NCI-H1048 (cell line): ENCODE results near the gene SLC7A10.
"Not testable (repeated sequence)": the region's sequence is repeated elsewhere in the genome, so short reads cannot be mapped to it uniquely, and the experiment has no call there.

Experiments
- DNase-seq: peaks from one replicate; lab custom pipeline; 2025; lab: John Stamatoyannopoulos, UW

Gene SLC7A10

DNA sequence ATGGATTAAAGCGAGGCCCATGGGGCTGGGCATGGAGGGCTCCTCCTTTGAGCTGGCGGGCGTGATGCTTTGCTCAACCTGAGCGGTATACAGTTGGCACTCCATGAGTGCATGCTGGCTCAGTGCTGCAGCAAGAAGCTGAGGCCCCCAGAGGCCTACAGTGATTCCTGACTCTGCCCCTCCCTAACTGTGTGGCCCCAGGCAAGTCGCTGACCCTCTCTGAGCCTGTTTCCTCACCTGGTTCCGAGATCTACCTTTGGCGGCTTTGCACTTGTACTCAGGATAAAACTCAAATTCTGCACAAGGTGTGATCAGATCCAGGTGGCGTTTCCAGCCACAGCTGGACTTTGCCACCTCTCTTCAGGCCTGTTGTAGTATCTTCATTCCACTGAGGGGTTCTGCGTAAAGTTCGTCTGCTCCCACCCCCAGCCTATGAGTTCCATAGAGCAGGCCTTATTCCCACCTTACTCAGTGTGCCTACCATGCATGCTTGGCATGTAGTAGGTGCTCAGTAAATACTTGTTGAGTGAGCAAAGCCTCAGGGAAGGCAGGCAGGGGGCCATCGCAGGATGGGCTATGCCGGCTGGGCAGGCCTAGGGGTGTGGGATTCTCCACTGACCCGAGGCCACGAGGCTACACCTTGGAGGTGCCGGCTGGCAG, 23.6 kb downstream of the SLC7A10 start:
- DNase-seq, result no peak

DNA sequence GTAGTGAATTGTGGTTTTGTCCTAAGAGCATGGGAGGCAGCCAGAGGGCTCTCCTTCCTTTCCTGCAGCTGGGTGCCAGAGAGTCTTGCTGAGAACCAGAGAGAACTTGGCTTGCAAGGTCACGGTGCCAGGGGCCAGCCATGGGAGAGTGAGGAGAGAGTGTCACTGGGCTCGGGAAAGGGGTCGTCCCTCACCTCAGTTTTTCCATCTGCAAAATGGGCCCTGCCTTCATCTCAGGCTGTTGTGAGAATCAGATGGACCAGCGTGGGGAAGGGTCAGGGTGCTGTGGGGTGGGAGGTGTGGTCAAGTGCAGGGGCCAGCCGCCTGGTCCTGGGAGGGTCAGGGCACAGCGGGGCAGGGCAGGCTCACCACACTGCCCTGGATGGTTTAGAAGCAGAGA, 24.2 kb downstream of the SLC7A10 start:
- DNase-seq, result no peak

DNA sequence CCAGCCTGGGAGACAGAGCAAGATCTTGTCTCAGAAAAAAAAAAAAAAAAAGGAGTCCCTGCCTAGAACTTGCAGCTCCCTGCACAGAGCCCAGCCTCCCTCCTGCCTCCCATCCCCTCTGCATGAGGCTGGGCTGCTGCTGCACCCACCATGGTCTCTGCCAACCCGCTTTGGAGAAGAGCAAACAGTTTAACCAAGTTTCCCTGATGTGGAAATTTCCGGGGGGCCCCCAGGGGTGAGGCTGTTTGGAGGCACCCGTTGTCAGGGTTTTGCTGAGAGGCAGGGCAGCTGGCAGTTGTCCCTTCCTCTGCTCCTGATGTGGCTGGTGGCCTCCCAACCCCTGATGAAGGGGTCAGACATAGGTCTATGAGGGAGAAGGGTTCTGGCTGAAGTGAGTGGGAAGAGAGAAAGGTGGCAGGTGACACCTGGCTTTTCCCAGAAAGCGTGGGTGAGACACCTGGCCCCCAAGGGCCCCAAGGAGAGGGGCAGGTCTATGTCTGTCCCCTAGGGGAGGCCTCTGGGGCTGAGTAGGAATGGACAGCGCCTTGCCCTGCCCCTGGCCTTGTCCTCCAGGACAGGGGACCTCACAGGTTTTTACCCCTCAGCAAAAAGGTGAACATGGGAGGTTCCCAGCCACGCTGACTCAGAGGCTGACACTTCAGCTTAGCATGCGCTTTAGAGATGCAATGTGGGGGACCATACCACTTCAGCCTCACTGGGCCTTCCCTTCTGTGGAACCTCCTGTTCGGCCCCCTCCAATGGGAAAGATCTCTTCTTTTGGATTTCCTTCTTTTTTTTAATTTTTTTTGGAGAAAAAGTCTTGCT, 26.0 kb downstream of the SLC7A10 start:
- DNase-seq, result no peak

DNA sequence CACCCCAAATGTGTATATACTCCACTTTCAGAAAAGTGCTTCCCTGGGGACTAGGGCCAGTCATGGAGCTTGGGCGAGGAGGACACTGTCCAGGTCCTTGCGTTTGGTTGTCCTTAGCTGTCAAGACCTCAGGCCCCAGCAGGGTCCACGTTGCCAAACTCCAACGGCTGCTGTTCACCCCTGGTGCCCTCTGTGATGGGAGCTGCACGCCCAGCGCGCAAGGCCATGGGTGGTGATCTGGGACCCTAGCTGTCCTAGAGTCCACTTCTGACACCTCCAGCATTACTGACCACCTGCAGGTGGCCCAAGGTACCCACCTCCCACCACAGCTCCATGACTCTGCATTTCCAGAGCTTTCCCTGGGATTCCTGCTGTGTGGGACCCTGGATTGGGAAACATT, 27.5 kb downstream of the SLC7A10 start:
- DNase-seq, result no peak

DNA sequence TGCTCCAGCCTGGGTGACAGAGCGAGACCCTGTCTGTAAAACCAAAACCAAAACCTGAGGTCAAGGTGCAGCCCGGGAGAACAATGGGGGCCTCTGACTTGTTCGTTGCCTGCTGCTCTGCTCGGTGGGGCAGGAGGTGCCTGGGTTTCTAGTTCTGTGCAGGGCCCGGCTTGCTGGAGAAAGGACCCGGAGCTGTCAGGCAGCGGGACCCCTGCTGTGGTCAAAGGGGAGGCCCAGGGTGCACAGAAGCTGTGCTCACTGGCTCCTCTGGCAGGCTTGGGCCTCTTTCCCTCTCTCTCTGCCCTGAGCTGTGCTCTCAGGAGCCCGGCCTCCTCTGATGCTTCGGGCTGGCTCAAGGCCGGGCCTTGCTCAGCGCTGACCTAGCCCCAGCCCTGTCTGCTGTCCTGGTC, 28.1 kb downstream of the SLC7A10 start:
- DNase-seq, result no peak

DNA sequence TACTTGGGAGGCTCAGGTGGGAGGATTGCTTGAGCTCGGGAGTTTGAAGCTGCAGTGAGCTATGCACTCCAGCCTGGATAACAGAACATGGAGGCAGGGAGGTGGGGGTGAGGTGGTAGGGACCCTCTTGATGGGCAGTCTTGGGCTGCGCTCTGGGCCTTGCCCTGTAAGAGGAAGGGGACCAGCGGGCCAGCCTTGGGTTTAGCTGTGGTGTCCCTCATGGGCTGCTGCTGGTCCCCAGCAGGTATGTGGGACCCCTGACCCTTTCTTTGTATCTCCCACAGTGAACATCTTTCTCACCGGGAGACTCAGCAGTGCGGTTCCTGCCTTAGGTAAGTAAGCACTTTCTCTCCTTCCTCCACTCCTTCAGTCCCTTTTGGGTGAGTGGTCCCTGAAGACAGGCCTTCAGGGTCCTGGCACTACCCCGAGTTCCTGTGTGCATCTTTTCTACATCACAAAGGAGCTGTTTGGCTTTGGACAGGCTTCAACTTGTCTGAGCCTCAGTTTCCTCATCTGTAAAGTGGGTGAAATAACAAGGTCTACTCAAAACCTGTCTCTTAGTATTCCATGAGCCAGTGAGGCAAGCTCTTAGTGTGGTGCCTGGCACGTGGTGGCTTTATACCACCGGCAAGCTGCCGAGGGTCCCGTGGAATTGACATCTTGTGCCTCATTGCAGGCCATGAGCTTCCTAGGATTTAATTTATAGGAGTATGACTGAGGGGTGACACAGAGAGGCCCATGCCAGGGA, 29.0 kb downstream of the SLC7A10 start:
- DNase-seq, result no peak

DNA sequence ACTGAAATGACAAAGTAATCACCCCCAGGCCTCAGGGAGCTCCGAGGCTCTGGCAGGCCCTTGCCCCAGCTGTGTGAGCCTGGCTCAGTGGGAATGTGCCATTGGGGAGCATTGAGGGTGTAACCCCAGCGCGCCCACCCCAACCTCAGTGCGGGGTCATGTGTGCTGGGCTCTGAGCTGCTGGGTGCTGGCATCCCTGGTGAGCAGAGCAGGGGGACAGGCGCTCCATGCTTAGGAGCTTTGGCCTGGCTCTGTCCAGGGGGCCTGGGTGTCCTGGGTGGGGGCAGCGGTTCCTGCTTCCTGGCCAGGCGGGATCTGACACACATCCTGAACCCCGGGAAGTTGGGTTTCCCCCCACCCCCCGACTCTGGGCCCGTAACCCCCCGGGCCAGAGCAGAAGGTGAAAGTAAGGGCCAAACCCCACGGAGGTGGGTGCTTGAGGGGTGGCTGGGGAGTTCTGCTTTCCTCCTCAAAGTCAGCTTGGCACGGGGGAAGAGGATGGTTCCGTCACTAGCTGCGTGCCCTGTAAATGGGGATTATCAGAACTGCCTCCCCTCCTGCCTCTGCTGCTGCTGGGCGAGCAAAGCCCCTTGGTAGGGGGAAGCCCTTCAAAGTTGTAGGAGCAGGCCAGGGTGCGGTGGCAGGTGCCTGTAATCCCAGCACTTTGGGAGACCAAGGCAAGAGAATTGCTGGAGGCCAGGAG, 29.9 kb downstream of the SLC7A10 start:
- no peak for DNase-seq

DNA sequence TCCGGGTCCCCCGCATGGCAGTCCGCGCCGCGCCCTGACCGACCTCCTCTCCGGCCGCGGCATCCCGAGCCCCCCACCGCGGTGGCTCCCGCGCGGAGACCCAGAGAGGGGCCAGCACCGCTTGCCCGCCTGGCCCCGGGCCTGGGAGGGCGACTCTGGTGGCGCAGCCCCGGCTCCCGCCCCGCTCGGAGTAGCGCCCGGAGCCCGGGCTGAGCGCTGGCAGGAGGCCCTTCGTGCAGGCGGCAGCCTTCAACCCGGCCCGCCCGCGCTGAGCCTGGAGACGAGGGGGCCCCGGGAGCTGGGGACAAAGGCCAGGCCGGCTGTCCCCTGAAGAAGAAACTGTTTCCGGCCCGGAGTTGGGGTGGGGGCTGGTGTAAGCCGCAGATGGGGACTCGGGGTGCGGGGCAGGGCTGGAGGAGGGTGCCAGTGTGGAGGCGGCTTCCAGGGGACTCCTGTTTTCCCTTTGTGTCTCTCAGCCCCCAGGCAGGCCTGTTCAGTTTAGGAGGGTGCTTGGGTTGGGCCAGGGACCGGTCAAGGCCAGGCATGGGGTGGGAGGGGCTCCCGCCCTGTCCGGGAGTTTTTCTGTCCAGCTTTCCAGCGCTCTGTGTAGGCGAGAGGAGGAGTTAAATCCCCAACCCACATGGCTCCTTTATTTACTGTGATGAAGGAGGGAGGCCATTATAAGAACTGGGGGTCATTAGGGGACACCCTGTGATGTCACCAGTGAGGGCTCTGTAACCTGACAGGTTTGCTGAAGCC, 30.6 kb downstream of the SLC7A10 start:
- DNase-seq, result no peak

DNA sequence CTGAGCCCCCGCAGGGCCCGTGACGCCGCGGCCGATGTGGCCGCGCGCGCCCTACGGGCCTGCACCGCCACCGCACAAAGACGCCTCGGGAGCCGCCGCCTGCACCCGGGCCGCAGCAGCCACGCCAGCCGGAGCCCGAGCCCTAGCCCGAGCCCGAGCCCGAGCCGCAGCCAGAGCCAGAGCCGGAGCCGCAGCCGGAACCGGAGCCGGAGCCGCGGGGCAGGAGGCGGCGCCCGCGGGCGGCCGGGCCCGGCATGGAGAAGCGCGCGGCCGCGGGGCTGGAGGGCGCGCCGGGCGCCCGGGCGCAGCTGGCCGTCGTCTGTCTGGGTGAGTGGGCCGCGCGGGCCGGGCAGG, 31.1 kb downstream of the SLC7A10 start:
- no peak for DNase-seq

DNA sequence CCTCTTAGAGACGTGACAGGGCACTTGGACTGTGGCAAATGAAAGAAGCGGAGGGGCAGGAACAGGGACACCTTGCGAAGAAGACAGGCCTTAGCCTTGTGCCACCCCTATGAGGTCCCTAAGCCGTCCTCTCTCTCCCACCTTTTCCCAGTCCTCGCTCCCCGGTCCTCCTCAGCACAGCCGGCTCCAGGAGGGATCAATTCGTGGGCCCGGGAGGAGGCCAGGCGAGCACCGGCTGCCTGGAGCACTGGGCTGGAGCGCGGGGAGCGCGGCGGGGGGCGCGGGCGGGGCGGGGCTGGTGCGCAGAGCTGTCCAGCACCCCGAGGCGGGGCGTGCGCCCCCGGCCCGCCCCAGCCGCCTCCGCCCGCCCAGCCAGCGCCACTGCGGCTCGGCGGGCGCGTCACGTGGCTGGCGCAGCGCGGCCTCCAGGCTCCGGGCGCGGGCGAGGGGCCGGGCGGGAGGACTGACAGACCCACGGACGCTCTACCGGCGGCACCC, 31.7 kb downstream of the SLC7A10 start, which contains the start of gene LRP3:
Gene LRP3 (plus strand): TSS at position 466 of the 498 bp plus-strand sequence. CDS start 456 bp downstream, outside the sequence.
- no peak for DNase-seq

DNA sequence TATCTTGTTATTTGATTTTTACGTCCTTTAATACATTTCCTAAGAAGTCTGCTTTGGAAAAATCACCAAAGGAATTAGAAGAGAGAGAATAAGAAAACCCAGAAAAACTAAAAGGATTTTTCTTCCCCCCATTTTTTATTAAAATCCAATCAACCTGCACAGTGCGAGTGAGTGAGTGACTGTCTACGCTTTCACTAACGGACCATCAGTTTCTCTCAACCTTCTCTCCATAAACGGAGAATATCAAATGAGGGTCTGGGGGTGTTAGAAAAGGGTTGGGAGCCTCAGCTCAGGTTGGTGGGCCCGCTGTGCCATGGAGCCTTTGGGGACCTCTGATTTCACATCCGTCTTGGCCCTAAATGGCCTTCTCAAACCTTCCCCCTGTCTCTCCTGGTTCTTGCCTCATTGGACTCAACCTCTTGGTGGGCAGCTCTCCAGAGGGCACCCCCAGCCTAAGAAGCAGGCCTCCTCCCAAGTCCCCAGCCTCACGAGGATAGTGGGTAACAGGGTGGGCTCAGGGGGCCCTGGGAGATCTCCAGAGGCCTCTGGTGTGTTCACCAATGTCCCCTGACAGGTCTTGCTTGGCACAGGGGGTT, 32.3 kb downstream of the SLC7A10 start:
- no peak for DNase-seq

DNA sequence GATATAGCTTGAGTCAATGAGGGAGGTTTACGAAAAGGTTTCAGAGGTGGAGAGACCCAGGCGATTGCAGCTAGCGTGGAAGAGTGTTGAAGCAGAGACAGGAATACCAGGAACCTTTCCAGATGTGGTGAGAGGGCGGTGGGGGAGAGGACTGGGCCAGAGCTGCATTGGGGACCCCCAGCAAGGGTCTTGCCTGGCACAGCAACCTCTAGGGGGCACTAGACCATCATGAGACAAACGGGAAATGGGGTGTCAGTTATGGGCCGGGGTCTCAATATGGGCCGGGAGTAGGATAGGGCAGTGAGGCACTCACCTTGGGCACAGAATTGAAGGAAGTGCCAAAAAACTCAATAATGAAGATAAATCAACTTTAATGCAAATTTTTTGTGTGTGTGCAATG, 33.6 kb downstream of the SLC7A10 start:
- no peak for DNase-seq

DNA sequence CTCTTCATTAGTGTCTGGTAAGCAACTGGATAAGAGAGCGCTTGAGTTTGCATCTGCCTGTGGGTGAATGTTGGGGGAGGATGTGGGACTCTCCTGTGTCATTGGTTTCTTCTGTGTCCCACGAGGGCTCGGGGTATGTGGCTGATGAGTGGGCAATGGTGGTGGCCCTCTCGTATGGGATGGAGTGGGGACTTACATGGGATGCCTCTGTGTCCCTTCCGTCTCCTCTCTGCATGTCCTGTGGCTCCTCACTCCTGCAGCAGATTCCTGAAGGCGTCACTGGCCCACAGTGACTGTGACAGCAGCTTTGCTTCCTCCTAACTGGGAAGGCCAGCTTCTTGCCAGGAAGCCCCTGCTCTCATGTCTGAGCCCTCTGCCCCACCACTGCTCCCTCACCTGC, 34.1 kb downstream of the SLC7A10 start:
- no peak for DNase-seq

DNA sequence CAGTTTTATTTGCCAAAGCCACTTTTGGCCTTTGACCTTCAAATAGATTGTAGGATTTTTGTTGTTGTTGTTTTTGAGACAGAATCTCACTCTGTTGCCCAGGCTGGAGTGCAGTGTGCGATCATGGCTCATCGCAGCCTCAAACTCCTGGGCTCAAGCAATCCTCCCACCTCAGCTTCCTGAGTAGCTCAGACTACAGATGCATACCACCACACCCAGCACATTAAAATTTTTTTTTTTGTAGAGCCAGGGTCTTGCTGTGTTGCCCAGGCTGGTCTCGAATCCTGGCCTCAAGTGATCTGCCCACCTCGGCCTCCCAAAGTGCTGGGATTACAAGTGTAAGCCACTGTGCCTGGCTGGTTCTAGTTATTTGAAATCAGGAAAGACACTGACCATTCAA, 34.6 kb downstream of the SLC7A10 start:
- not testable (repeated sequence) for DNase-seq

DNA sequence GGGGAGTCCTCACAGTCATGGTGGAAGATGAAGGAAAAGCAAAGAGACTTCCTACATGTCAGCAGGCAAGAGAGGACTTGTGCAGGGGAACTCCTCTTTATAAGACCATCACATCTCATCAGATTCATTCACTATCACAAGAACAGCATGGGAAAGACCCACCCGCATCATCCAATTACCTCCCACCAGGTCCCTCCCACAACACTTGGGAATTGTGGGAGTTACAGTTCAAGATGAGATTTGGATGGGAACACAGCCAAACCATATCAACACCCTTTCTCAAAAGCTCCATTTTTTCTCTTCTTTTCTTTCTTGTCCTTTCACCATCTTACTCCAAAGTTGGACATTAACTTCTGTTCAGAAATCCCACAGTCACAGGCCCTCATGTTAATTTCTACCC, 36.2 kb downstream of the SLC7A10 start:
- no peak for DNase-seq

DNA sequence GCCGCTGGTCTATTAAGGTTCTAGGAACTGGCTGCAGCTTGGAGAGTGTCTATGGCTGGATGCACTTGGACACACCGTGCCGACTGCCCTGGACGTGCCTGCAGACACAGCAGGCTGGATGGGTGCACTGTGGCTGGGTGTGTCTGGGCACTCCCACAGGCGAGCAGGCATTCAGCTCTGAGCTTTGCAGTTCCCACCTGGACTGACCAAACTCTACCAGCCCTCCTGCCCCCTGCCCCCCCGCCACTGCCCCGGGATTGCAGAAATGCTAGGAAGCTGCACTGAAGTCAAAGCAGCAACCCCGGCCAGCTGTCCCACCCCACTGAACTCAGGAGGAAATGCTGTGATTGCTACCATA, 38.5 kb downstream of the SLC7A10 start:
- DNase-seq, result no peak

DNA sequence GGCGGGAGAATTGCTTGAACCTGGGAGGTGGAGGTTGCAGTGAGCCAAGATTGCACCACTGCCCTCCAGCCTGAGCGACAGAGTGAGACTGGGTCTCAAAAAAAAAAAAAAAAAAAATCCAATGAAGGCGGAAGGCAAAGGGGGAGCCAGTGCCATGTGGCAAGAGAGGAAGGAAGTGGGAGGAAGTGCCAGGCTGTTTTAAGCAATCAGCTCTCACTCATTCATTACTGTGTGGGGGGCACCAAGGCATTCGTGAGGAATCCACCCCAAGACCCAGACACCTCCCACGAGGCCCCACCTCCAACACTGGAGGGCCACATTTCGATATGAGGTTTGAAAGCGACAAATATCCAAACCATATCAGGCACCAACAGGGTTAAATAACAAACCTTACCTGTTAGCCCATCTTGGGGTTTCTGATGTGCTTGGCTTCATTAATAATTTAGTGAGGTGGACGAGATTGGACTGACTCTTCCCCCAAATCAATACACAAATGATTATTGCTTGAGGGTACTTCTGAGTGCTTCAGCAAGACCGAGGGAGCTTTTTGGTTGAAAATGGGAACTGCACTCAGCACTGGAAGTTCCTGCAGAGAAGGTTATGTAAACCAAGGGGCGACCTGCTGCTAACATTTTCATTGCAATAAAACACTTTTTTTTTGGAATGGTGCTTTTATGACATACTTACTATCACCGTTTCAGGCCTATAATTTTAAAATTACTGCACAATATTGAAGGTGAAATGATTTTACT, 39.0 kb downstream of the SLC7A10 start:
- DNase-seq, result no peak

DNA sequence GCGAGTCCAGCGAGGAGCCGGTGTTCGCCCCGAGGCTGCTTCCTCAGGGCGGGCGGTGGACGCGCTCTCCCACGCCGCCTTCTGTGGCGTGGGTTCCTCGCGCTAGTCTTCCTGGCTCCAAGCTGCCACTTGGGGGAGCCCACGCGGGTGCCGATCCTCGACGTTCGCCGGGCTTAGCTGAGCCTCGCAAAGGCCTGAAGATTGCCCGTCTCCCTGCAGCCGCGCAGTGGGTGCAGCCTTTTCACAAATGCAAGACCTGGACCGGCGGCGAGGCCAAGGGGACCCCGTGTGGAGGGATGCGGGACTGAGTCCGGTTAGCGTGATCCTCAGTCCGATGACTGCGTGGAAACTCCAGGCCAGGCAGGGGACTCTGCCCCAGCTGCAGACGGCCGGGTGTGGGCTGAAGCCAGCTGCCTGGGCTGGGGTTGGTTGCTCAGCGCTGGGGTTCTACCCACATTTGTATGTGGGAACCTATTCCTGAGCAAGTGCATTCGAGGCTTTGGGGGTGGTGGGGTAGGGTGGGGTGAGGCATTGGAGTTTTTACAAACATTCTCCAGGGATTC, 48.2 kb downstream of the SLC7A10 start:
- DNase-seq, result no peak

DNA sequence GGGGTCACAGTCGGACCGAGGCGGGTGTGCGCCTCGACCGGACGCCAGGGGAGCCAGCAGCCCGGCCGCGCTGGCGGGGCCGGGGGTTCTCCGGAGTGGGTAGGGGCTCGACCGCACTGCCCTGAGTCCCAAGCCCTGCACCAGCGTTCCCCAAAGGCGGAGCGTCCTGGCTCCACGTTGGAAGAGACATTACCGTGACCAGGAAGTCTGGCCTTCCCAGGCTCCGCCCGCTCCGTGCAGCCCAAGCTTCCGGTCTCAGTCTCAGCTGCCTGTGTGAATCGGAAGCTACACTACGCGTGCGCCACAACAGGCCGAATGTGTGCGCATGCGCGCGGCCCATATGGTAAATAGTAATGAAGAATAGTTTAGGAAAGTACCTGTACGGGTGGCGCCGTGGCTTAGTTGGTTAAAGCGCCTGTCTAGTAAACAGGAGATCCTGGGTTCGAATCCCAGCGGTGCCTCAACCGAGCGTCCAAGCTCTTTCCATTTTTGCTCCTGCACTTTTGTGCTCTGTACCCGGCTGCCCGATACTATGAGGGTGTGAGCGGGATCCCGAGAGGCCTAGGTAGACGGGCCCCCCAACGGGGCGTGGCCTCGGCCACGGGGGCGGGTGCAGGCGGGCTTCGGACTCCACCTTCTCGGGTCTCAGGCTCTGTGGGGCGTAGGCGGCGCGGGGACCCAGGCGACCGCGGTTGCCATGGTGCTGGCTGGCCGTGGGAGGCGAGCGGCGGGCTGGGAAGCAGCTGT, 48.8 kb downstream of the SLC7A10 start:
- DNase-seq, result peak; percentile 98
